HG03469 (cell line): ENCODE measurements around the gene FGFR3.

Source experiments
- ATAC-seq: cut with Tn5 transposase; IDR thresholded peaks from one replicate; pipeline ENCODE4 v1.9.1; 2021; ENCODE audit warnings: mild to moderate bottlenecking, moderate library complexity, moderate number of reproducible peaks; ENCODE audit not compliant: unreplicated experiment

Gene FGFR3

DNA sequence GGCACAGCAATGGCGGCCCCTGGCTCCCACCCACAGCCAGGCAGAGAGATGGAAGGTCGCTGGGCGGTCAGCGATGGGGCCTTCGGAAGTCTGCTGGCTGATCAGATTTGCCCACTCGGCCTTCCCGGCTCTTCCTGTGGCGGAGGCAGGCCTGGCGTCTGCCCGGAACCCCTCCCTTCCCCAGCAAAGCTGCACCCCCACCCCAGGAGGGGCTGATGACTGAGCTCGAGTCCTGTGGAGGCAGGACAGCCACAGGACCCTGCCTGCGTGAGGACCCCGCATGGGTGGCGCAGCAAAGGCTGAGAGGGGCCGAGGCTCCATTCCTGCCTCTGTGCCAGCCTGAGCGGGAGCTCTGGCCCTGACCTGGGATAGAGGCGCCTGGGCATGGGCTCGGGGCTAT, 37.0 kb upstream of the FGFR3 start:
- no peak for ATAC-seq

DNA sequence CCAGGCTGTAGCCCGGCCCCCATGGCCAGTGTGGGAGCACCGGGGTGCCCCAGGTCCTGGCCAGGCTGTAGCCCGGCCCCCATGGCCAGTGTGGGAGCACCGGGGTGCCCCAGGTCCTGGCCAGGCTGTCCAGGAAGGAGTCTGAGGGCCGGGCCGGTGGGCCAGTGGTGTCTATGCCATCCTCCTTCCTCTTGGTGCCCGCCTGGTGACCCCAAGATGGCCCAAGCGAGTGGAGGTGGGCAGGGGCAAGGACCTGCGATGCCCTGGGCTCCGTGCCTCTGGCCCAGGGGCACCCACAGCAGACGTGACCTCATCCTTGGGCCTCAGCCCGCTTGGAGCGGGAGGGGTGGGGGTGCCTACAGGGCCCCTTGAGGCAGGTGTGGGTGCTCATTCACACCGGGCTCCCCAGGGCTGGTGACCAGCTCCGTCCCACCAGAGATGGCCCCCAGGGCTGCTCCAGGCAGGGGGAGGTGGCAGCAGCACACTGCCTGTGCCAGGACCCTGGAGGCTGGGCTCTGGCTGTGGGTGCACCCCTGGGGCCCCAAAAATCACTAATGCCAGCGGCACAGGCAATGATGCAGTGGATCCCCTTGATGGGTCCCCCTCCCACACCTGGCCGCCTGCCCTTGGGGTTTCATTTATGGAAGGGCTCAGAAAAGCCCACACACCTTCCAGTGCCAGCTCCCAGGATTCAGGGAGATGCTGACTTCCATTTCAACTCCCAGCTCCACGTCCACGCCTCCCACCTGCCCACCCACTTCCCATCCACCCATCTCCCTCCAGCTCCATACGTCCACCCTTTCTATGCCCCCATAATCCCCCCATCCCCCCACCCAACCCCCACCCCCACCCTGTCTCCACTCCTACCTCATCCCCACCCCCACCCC, 36.0 kb upstream of the FGFR3 start:
- no peak for ATAC-seq

DNA sequence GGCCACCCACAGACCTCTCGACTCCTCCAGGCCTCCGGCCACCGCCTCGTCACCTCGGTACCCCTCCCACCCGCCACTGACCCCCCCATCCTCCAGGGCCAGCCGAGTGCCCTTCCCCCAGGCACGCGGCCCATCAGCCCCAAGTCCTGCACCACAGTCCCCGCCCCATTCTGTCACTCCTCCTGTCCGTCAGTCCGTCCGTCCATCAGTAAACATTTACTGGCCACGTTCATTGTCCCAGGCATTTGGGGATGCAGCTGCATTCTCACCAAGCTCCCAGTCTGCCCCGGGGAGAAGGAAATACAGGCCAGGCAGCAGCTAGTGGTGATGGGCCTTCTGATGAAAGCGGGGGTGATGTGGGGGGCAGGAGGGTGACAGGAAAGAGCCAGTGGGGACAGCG, 35.3 kb upstream of the FGFR3 start:
- no peak for ATAC-seq

DNA sequence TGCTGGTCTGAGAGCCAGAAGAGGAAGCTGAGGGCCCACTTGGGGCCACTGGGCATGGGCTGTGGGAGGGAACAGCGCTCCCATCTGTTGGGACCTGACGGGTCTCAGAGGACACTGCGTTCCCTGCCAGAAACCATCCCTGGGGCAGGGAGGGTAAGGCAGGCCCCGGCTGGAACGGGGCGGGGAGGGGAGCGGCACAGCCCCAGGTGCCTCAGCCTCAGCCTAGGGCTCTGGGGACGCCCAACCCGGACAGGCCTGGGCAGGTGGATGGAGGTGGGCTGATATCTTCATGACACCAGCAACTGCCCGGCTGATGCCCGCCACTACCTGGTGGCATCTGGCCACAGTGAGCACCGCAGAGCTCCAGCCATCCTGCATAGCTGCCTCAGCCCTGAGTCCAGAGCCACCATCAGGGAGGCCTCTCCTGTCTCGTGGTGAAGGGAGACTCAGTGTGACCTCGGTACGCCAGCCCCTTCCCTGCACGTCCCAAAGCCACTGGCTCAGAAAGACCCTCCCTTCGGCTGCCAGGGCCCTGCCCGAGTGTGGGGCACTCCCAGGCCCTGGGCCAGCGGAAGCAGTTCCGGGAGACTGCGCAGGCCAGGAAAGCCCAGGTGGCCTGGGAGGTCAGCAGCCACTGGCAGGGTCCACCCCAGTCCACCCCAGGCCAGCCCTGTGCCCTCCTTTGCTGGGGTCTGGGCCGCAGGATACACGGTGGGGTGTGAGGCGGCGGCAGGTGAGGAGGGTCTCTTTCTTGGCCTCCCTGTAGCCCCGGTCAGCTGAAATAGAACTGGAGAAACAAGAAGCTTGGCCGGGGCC, 34.6 kb upstream of the FGFR3 start:
- ATAC-seq = no peak

DNA sequence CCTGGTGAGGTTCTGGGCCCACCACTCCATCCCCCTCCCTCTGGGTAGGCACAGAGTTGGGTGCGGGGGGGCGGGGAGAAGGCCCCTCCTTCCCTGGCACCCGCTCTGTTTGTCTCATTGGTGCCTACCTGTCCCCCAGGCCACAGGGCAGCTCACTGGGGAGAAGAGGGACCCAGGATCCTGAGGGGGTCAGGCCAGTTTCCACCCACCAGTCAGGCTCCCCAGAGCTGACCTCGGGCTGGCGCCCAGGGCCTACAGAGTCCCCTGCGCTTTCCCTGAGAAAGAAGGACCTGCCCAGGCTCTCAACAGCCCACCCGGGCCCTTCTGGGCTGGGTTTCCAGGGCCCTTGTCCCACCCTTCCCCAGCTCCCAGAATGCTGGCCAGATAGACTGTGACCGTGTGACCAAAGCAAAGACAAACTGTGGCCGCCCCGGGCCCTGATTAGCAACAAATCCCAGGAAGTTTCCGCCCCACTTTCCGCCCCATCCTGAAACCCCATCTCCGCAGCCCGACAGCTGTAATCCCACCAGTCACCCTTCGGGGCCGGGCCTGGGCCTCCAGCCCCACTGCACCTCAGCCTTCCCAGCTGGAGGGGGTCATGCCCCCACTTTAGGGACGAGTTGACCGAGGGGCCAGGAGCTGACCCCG, 33.8 kb upstream of the FGFR3 start:
- ATAC-seq = no peak

DNA sequence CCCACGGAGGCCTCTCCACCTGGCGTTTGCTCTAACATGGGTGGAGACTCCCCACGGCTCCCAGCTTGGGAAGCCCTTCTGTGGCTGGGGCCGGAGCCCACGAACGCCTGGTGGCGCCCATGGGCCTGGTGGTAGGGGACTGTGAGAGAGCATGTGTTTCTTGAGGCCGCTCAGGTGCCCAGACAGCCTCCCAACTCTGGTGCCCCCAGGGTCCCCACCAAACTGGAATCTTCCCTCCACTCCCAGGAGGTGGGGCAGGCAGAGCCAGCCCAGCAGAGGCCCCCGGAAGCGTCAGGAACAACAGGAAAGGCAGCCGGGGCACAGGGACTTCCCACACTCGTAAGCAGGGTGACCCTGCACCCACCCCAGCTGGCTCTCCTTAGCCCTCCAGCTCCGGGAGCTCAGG, 33.3 kb upstream of the FGFR3 start:
- no peak for ATAC-seq

DNA sequence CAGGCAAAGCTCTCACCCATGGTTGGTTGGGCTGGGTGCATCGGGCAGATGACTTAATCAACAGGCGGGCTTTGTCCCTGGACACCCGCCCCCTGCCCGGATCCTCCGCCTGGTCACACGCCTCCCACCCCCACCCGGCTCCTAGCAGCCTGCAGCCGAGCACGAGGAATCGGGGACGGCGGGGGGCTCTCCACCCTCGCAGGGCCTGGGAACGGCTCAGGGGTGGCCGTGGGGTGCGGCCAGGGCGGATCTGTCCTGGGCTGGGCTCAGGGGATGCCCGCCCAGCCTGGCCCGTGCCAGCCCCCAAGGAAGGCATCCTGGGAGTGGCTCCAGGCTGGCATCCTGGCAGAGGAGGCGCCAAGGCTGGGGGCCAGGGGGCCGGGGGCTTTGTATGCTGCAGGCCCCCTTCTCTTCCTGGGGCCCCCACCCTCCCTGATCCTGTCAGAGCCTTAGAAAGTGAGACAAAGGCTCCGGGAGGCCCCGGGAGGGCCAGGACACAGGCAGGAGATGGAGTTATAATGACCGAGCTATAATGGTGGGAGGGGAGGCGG, 32.5 kb upstream of the FGFR3 start:
- ATAC-seq = no peak

DNA sequence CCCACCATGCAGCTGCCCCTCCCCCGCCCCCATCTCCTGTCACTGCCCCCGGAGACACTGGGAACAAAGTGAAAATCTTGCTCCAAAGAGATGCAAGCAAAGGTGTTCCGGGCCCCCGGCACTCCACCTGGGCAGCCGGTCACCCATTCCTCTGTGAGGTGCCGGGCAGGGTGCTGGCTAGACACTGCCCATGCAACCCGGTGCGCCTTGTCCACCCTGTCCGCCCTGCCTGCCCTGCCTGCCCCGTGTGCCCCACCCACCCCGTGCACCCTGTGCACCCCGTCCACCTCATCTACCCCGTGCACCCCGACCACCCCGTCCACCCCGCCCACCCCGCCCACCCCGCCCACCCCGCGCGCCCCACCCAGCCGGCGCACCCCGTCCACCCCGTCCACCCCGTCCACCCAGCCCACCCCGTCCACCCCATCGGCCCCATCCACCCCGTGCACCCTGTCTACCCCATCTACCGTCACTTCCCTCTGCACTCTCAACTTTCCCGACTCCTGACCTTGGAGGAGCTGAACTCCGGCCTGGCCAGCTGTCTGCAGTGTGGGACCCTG, 31.9 kb upstream of the FGFR3 start:
- no peak for ATAC-seq

DNA sequence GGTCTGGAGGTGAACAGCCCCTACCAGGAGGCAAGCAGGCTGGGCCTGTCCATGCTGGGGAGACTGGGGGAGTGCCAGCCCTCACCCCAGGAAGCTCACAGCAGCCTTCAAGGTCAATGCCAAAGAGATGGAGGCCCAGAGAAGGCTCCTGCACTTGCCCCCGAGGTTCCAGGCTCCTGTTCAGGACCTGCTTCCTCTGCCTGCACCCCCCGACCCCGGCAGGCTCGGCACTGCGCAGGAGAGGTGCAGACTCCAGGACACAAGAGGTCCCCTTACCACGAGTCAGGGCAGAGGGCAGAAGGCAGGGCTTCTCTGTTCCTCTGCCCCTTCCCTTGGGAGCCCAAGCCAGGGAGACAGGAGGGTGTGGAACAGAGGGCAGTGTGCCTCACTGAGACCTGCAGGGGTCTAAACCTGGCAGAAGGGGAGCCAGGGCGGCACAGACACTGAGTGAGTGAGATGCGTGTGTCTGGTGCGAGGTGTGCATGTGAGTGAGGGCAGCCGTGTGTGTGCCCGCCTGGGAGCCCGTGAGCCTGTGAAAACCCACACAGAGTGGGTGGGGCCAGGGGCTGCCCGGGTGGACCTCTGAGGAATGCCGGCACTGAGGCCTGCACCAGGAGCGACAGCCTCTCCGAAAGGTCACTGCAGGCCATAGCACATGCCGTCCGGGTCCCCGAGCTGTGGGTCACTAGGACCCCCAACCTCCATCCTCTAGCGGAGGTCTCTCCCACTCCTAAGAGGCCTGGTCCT, 30.7 kb upstream of the FGFR3 start:
- ATAC-seq = no peak

DNA sequence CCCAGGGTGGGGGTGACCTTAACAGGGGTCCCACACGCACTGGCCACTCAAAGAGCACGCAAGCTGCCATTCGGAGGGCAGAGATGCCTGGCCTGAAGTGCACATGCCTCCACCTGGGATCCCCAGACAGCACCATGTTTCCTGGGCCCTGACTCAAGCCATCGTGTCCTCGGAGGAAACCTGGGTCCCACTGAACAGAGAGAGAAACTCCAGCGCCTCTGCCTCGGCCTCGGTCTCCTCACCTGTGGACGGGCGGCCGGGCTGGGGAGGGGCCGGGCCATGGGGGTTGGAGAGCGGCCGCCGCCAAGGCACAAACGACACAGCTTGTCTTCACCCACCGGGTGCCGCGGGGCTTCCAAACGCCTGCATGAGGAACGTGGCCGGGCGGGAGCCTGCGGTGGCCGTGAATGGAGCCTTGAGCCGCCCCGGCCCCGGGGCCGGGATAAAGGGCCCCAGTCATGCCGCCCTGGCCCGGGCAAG, 30.0 kb upstream of the FGFR3 start:
- no peak for ATAC-seq

DNA sequence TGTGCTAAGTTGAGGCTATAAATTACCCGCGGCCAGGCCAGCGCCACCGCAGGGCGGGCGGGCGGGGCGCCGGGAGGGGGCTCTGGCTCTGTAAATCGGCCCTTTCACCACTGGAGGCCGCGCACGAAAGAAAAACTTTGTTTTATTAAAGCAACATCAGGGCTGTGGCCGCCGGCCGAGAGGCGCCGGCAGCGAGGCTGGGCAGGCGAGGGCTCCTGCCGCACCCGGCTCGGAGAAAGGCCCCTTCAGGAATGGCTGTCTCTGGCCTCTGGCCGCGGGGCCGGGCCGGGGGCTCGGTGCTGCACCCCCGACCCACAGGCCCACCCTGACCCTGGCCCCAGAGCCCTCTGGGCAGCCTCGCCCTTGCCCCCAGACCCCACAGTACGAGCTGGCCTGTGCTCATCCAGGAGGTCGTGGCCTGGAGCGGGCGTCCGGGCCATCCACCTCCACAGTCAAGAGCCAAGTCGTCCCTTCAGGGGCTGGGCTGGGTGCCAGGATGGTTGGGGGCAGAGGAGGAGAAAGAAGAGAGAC, 29.5 kb upstream of the FGFR3 start:
- ATAC-seq = no peak

DNA sequence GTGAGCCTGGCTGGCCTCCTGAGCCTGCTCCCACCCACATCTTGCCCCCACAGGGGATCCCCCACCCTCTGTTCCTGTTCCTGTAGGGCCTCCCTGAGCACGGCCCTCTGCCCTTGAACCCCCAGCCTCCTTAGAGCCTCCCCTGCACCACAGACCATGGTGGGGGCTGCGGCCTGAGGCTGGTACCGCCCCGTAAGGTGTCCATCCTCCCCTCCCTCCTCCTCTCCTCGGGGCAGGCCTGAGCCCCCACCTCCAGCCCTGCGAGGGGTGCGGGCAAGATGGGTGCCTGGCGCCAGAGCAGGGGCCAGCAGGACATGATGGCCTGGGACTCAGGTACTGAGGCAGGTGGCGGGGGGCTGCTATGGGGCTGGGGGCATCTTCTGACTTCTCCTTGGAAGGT, 28.4 kb upstream of the FGFR3 start:
- no peak for ATAC-seq

DNA sequence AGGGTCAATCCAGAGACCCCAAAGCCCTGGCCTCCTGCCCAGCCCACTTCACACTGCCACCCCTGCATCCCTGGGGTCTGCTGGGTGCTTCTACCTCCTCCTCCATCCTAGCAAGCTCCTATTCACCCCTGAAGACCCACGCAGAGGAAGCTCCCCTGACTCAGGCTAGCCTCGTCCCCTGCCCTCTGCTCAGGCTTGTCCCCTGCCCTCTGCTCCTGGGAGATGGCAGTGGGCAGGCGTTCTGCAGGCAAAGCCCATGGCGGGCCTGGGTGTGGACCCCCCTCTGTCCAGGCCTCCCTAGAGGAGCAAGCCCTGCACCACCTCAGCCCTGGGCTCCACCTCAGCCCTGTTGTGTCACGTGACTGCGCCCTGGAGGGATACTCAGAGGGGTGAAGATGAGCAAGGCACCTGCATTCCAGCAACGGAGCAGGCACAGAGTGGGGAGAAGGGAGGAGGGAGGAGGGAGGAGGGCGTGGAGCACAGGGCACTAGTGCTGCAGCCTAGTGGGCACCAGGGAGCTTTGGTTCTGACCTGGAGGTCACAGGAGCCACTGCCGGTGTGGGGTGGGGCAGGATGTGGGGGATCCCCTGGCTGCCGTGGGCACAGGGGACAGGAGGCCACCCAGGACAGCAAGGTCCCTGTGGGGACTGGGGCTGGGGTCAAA, 27.6 kb upstream of the FGFR3 start:
- ATAC-seq = no peak

DNA sequence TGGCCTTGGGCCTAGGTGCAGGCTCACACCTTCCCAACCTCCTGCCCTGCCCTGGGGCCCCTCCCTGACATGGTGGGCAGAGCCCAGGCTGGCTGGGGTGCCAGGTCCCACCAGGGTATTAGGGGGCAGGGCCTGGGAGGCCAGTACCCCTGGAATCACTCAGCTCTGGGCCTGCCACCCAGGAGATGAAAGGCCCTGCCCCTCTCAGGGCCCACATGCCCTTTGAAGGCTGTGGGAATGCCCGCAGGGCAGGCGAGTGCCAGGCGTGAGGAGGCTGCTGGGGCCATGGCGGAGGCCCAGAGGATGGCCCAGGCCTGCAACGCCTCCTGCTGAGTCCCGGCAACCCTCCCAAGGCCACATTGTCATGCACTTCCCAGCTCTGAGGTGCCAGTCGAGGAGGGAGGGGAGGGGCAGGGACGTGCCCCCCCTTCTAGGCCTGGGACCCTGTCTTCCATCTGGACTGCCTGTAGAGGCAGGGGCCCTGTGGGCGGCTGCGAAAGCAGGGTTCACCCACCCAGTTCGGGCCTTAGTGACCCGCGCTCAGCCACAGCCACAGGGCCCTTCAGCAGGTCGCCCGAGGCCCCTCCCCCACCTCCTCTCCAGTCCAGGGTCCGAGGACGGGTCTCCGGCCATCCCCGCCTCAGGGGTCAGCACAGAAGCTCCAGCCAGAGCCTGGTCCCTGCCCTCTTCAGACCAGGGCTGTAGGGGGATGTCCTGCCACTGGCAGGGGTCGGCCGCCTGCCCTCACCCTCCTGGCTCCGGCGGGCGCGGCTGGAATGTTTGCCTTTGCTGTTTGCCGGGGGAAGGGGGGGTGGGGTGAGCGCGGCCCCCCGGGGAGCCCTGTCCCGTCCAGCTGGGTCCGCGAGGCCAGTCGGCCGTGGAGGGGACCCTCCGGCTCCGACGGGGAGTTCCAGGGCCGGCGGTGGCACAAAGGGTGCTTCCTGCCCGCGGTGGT, 26.7 kb upstream of the FGFR3 start:
- no peak for ATAC-seq

DNA sequence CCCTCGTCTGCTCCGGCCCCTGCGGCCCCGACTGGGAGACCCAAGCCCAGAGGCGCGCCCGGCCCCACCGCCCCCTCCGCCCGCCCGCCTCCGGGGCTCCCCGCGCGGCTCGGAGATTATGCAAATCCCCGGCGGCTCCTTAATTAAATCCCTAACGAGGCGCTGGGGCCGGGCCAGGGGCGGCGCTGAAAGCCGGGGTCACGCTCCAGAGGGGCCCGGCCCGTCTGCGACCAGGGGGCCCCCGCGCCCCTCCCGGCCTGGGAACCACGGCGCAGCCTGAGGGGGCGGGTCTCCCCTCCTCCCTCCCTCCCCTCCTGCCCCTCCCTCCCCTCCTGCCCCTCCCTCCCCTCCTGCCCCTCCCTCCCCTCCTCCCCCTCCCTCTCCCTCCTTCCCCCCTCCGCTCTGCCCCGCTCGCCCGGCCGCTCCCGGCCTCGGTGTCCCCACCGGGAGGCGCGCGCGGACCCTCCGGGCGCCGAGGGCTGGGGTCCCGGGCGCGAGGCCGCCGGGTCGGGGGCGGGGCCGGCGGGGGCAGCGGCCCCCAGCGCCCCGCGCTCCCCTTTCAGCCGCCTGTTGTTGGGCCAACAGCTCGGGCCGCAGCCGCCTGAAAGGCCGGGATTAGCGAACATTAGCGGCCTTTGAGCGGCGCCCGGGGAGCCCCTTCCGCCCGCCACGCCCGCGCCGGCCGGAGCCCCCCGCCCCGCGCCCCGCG, 25.9 kb upstream of the FGFR3 start:
- no peak for ATAC-seq

DNA sequence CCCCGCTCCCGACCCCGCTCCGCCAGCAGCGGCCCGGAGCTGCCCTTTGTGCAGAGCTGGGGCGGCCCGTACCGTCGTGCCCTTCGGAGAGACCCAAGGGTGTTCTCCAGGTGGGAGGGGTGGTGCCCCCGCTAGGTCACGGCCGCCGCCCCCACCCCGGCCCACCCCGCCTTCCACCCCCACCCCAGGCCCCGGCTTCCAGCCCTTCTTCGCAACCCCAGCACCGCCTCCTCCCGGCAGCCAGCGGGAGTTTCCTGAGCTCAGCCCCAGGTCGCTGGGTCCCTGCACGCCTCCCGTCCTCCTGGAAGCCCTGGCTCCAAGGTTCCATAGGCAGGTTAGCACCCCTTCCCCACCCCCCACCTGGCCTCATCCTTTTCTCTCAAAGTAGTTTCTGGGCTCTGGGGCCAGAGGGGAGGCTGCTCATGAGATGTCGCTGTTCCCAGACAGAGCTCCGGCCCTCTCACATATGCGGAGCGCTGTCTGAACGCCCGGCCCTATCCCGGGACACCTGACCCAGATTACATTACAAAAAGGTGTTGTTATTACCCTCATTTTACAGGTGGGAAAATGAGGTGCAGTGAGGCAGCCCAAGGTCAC, 25.2 kb upstream of the FGFR3 start:
- ATAC-seq = no peak

DNA sequence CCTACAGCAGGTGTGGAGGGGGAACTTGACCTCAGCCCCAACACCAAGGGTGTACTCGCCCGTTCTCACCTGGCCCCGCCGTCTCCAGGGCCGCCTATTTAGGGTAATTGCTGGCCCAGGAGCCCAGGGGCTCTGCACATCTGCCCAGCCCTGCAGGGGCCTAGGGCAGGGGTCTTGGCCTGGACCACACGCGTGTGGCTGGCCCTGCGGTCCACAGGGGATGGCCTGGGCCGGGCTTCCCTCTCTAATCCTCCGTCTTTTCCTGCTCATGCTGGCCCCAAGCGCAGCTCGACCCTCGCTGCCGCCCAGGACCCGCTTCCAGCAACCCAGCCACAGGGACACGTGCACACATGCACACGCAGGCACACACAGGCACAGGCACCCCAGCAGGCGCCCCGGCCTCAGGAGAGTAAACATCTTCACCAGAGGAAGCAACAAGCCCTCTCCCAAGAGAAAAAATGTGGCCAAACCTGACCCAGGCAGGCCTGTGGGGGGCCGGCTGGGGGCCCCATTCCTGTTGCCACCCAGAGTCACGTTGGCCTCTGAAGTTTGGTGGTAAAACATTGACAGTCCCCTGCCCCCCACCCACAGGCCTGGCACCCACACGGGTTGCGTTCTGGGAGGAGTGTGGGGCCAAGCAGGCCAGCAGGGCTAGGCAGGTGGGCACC, 24.6 kb upstream of the FGFR3 start:
- ATAC-seq = no peak
